ENCODE measurements around the gene TP53BP2. TPM values are rescaled to one million over a fixed set of nuclear protein-coding genes. Genes with fewer than 3 reads are reported as not detected.
"Not testable (repeated sequence)": the region's sequence is repeated elsewhere in the genome, so short reads cannot be mapped to it uniquely, and the experiment has no call there.

The TP53BP2 gene
- total RNA-seq, 4 donors from 2014 or later: 33.7 to 65.9 (median 48.6) TPM

GRCh38 chr1:223741861-223742260 is 103.9 kb downstream of the TP53BP2 start:
- TF ChIP-seq CTCF (IDR thresholded peaks at IDR 0.05): no peak

GRCh38 chr1:223740038-223740736 is 105.6 kb downstream of the TP53BP2 start:
- DNase-seq (ENCODE audit: low spot score); ATAC-seq (ENCODE audit: low FRiP score): not testable (repeated sequence)

More at GRCh38 chr1:223741861-223742260, 103.9 kb downstream of the TP53BP2 start:
- no peak for ATAC-seq (ENCODE audit: low FRiP score)
- no peak for DNase-seq (ENCODE audit: low spot score)

- ATAC-seq (ENCODE audit: low FRiP score) (peak; percentile 8), DNase-seq (ENCODE audit: low spot score) (no peak)
- TF ChIP-seq CTCF (IDR thresholded peaks at IDR 0.05): no peak
These were observed 106.2 kb downstream of the TP53BP2 start for GRCh38 chr1:223739366-223740037.

- TF ChIP-seq CTCF (IDR thresholded peaks at IDR 0.05): no peak
- no peak for DNase-seq (ENCODE audit: low spot score)
- no peak for ATAC-seq (ENCODE audit: low FRiP score)
These were observed 107.0 kb downstream of the TP53BP2 start for GRCh38 chr1:223738465-223739365.

GRCh38 chr1:223737342-223737741 is 108.4 kb downstream of the TP53BP2 start:
- DNase-seq (ENCODE audit: low spot score) (no peak), ATAC-seq (ENCODE audit: low FRiP score) (no peak)
- TF ChIP-seq CTCF (IDR thresholded peaks at IDR 0.05): no peak

- not testable (repeated sequence) for DNase-seq (ENCODE audit: low spot score); ATAC-seq (ENCODE audit: low FRiP score)
These were observed 109.1 kb downstream of the TP53BP2 start for GRCh38 chr1:223736638-223737037.

GRCh38 chr1:223733898-223734852 is 111.6 kb downstream of the TP53BP2 start:
- no peak for DNase-seq (ENCODE audit: low spot score)
- no peak for TF ChIP-seq CTCF (IDR thresholded peaks at IDR 0.05)
- ATAC-seq (ENCODE audit: low FRiP score): no peak
